Right lobe of liver (tissue), 6 donors: ENCODE measurements around the gene ZNF75A. TPM values are rescaled to one million over a fixed set of nuclear protein-coding genes. Genes with fewer than 3 reads are reported as not detected.

Experiments
- ATAC-seq, 4 donors: fragments of 200-7000 bp; cut with Tn5 transposase; one replicate each; pipeline ENCODE4 v1.9.1; 2020; ENCODE audit warnings: mild to moderate bottlenecking in 4 of 4, moderate library complexity in 4 of 4
- DNase-seq, 3 donors: peaks; one replicate each; pipeline ENCODE4 v3.0.0-alpha.2; 2020
- H3K27ac ChIP-seq, 3 donors: fragments of 200-600 bp; one replicate each; pipeline ENCODE4 v1.8.0; 2022
- H3K27me3 ChIP-seq, 2 donors: fragments of 200-600 bp; one replicate each; pipeline ENCODE4 v1.8.0; 2022
- H3K36me3 ChIP-seq, 4 donors: fragments of 200-600 bp; sonication (generic) in 1 of 4; one replicate each; pipeline versions ENCODE4 v1.5.1 to v1.8.0; 2017 to 2022; ENCODE audit warnings: control low read depth in 1 of 4
- H3K4me1 ChIP-seq, 4 donors: fragments of 200-600 bp; sonication (generic) in 1 of 4; one replicate each; pipeline versions ENCODE4 v1.5.1 to v1.8.0; 2017 to 2022; ENCODE audit warnings: control low read depth in 1 of 4
- H3K4me3 ChIP-seq, 3 donors: fragments of 200-600 bp; one replicate each; pipeline ENCODE4 v1.8.0; 2022
- H3K9me3 ChIP-seq, 4 donors: fragments of 200-600 bp; sonication (generic) in 1 of 4; one replicate each; pipeline versions ENCODE4 v1.5.1 to v1.8.0; 2017 to 2022; ENCODE audit warnings: control low read depth in 1 of 4
- CTCF ChIP-seq, 4 donors: fragments of 200-600 bp in 3 of 4; fragments of 450-650 bp in 1 of 4; IDR thresholded peaks; one replicate each; pipeline versions ENCODE4 v1.5.1 to v1.8.0; 2016 to 2022; ENCODE audit warnings: antibody characterized with exemption in 4 of 4, mild to moderate bottlenecking in 2 of 4
- POLR2A ChIP-seq: fragments of 450-650 bp; IDR thresholded peaks from one replicate; pipeline ENCODE4 v1.6.1; 2017; ENCODE audit warnings: antibody characterized with exemption, mild to moderate bottlenecking
- WGBS: methylation state at CpG from one replicate; pipeline ENCODE4 v1.1.6; 2018; ENCODE audit warnings: low coverage, low lambda C conversion rate; ENCODE audit not compliant: insufficient coverage; ENCODE audit errors: missing lambda C conversion rate; 5-methylcytosine and 5-hydroxymethylcytosine counted together
- intact Hi-C, 2 donors: fragments of 100-400 bp; cut with DNase I; formaldehyde crosslinking; loops; one replicate each; pipeline versions ENCODE4 v1.11.2 to v1.14.1; 2022
- total RNA-seq, 6 experiments: library from RNA; depleted of rRNA in 2 of 6; stranded (reverse); fragments of >200 nt in 2 of 6; fragmentation: NEBNext Ultra II Directional in 3 of 6; extraction: Animal tissue kit (Norgen Biotek cat#: 25700) in 3 of 6; gene quantifications; one replicate each; pipeline versions ENCODE4 v1.1.0 to v1.2.4, GENCODE V29; 2016 to 2023
- donor health status: DM: no; HTN: yes; CAD: no.
- donor health status: DM: no; HTN: no; CAD: no.
- donor health status: DM: no; HTN: no; CAD: no.
- donor health status: DM: no; HTN: yes; CAD: no.
- donor health status: DM: no; HTN: yes; CAD: no.

Gene ZNF75A
- total RNA-seq, 6 experiments from 2014 or later, result 7.5 to 11.5 (median 10.5) TPM

GRCh38 chr16:3364774-3365427 lies 59.6 kb downstream of the ZNF75A start:
- Histone ChIP-seq H3K4me3 (peak overlapping the region; percentile 35 to 63 (median 51)), H3K36me3 (no peaks in the 10 kb centered on the region), H3K27ac (peak overlapping the region; percentile 49 to 60 (median 56)), H3K27me3 (no peaks in the 10 kb centered on the region), H3K9me3 (peaks cover 0 to 3% (median 0%) of the 10 kb centered on the region in 4 donors), H3K4me1 (no peaks in the 10 kb centered on the region)
- intact Hi-C loops, result no loop called here
- 16% methylated on average over 9 of the region's 42 CpGs for WGBS
- peak; percentile 83 to 91 (median 84) for DNase-seq
- TF ChIP-seq POLR2A, result no peak
- no peak for TF ChIP-seq CTCF (IDR thresholded peaks at IDR 0.05)
- peak; percentile 95 to 100 (median 99) for ATAC-seq

Other genes starting within 250 kb of the ZNF75A start
- gene IL32, start 239.9 kb upstream of the ZNF75A start, total RNA-seq, result 1,000 to 10,000 TPM in 2 of 6 experiments, 100 to 1,000 TPM in 4; 204 to 1,268 (median 669) TPM
- gene ZSCAN10, start 206.2 kb upstream of the ZNF75A start, total RNA-seq, result not detected
- gene ZNF205, start 192.9 kb upstream of the ZNF75A start, total RNA-seq, result 1 to 10 TPM; 4.0 to 8.4 (median 5.4) TPM
- gene ZNF213, start 170.5 kb upstream of the ZNF75A start, total RNA-seq, result 1 to 10 TPM; 1.3 to 4.4 (median 1.7) TPM
- not detected for gene OR1F1, start 117.3 kb upstream of the ZNF75A start, total RNA-seq
- gene ZNF200, start 70.3 kb upstream of the ZNF75A start, total RNA-seq, result 1 to 10 TPM; 1.9 to 4.8 (median 3.5) TPM
- 1 to 10 TPM in 3 of 6 experiments, under 1 TPM in 3; 0.66 to 1.7 (median 1.0) TPM for gene MEFV, start 48.9 kb upstream of the ZNF75A start, total RNA-seq
- 10 to 100 TPM in 5 of 6 experiments, 1 to 10 TPM in 1; 7.1 to 13.9 (median 11.0) TPM for gene ZNF263, start 22.0 kb upstream of the ZNF75A start, total RNA-seq
- gene TIGD7, start 67 bp upstream of the ZNF75A start, total RNA-seq, result 1 to 10 TPM in 4 of 6 experiments, under 1 TPM in 2; 0.56 to 1.9 (median 1.7) TPM
- gene OR2C1, start 50.4 kb downstream of the ZNF75A start, total RNA-seq, result under 1 TPM in 1 of 6 experiments, not detected in 5; 0.49 TPM
- 1 to 10 TPM; 5.0 to 7.5 (median 5.6) TPM for gene ZSCAN32, start 95.5 kb downstream of the ZNF75A start, total RNA-seq
- 1 to 10 TPM; 3.4 to 5.3 (median 4.1) TPM for gene ZNF174, start 95.7 kb downstream of the ZNF75A start, total RNA-seq
- 1 to 10 TPM in 3 of 6 experiments, under 1 TPM in 3; 0.86 to 1.7 (median 1.1) TPM for gene ZNF597, start 138.0 kb downstream of the ZNF75A start, total RNA-seq
- 10 to 100 TPM; 25.0 to 46.6 (median 30.8) TPM for gene NAA60, start 138.2 kb downstream of the ZNF75A start, total RNA-seq
- not detected for gene C16orf90, start 190.0 kb downstream of the ZNF75A start, total RNA-seq
- 1 to 10 TPM; 3.8 to 9.8 (median 6.6) TPM for gene CLUAP1, start 195.5 kb downstream of the ZNF75A start, total RNA-seq